Natural killer cell (primary cell): ENCODE results near the gene GOLGA6L7. TPM values are rescaled to one million over a fixed set of nuclear protein-coding genes. Genes with fewer than 3 reads are reported as not detected.
"Not testable (repeated sequence)": the region's sequence is repeated elsewhere in the genome, so short reads cannot be mapped to it uniquely, and the experiment has no call there.

Experiments
- ATAC-seq, 3 donors: fragments of 150-1000 bp in 2 of 3; fragments of 200-7000 bp in 1 of 3; cut with Tn5 transposase; 1 replicate in 1 of 3; 2 replicates in 2 of 3; pipeline ENCODE4 v1.10.0; 2021; ENCODE audit warnings: mild to moderate bottlenecking in 2 of 3, moderate library complexity in 2 of 3
- DNase-seq, 2 donors: peaks; one replicate each; pipeline versions ENCODE4 v3.0.0 to v3.0.0-alpha.2; 2013 to 2021; ENCODE audit warnings: mixed read lengths in 1 of 2
- H3K27ac ChIP-seq: one replicate; pipeline ENCODE4 v1.5.1; 2013; ENCODE audit warnings: mild to moderate bottlenecking, low read length
- H3K27me3 ChIP-seq: one replicate; pipeline ENCODE4 v1.6.1; 2013; ENCODE audit warnings: low read length; ENCODE audit not compliant: control insufficient read depth, insufficient read depth
- H3K36me3 ChIP-seq: one replicate; pipeline ENCODE4 v1.6.1; 2013; ENCODE audit warnings: low read length; ENCODE audit not compliant: control insufficient read depth, insufficient read depth
- H3K4me1 ChIP-seq: one replicate; pipeline ENCODE4 v1.6.1; 2013; ENCODE audit warnings: low read length; ENCODE audit not compliant: control insufficient read depth, insufficient read depth
- H3K4me3 ChIP-seq: one replicate; pipeline ENCODE4 v1.5.1; 2013; ENCODE audit warnings: low read length
- H3K9me3 ChIP-seq: one replicate; pipeline ENCODE4 v1.6.1; 2013; ENCODE audit warnings: low read length; ENCODE audit not compliant: control insufficient read depth, insufficient read depth
- H3K27ac Mint-ChIP-seq, 2 donors: one replicate each; pipeline ENCODE4 v1.8.0; 2022; ENCODE audit warnings: mild to moderate bottlenecking in 2 of 2, mixed read lengths in 2 of 2, moderate library complexity in 1 of 2
- H3K27me3 Mint-ChIP-seq, 2 donors: one replicate each; pipeline ENCODE4 v1.8.0; 2022; ENCODE audit warnings: low read depth in 2 of 2, mixed read lengths in 2 of 2
- H3K36me3 Mint-ChIP-seq: one replicate; pipeline ENCODE4 v1.8.0; 2022; ENCODE audit warnings: mixed read lengths
- H3K4me1 Mint-ChIP-seq, 2 donors: one replicate each; pipeline ENCODE4 v1.8.0; 2022; ENCODE audit warnings: mixed read lengths in 2 of 2
- H3K4me3 Mint-ChIP-seq: one replicate; pipeline ENCODE4 v1.8.0; 2022; ENCODE audit warnings: mild to moderate bottlenecking, moderate library complexity, mixed read lengths
- H3K9me3 Mint-ChIP-seq, 2 donors: one replicate each; pipeline ENCODE4 v1.8.0; 2022; ENCODE audit warnings: mixed read lengths in 2 of 2
- CTCF ChIP-seq: fragments of 200-600 bp; IDR thresholded peaks from one replicate; pipeline ENCODE4 v1.8.0; 2022; ENCODE audit warnings: antibody characterized with exemption
- WGBS: methylation state at CpG from one replicate; pipeline ENCODE4 v1.1.7; 2013; ENCODE audit warnings: missing lambda C conversion rate; ENCODE audit not compliant: insufficient coverage; 5-methylcytosine and 5-hydroxymethylcytosine counted together
- intact Hi-C: fragments of 100-400 bp; cut with micrococcal nuclease; formaldehyde crosslinking; loops from one replicate; pipeline ENCODE4 v1.14.2; 2022
- total RNA-seq, 4 donors: library from RNA; stranded (reverse); fragments of 120-200 nt in 1 of 4; gene quantifications; one replicate each; pipeline versions ENCODE4 v1.2.3 to v1.2.4, GENCODE V29; 2013 to 2022

Gene GOLGA6L7, protein sequence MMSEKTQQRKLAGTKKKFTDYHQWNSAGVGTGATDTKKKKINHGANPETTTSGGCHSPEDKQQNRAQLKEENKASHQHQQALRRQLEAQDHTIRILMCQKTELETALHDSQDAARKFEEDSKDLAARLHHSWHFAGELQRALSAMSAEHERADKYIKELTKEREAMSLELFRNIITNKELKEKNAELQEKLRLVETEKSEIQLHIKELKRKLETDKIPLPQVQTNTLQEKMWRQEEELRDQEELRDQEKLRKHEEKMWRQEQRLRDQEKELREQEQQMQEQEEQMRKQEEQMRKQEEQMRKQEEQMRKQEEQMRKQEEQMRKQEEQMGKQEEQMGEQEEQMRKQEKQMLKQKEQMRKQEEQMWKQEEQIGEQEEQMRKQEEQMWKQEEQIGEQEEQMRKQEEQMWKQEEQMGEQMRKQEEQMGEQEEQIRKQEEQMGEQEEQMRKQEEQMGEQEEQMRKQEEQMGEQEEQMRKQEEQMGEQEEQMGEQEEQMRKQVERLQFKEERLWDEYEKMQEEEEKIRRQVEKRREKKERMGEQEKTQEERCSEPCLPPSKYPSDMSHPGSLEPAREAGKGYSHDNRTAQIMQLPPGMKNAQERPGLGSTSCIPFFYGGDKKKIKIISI
- not detected for total RNA-seq
- not detected for total RNA-seq (2013)

DNA sequence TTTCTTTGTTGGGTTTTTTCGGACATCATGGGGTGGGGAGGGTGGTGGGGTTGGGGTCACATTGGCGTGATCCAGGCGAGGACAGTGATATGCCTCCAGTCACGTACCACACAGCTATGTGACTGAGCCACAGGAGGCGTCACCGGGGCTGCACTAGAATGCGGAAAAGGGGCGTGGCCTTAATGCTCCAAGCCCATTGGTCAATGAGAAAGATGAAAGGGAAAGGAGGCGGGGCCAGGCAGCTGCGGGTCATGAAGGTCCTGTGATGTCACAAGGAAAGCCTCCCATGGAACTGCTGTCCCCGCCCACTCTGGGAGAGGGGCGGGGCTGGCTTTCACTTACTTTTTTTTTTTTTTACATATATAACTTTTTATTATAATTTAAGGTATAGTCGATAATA is at the start of gene GOLGA6L7:
Gene GOLGA6L7 (minus strand): TSS at position 124 of the 400 bp plus-strand sequence. CDS start 95 bp downstream, at position 29.
- DNase-seq: peak in 1 of 2 donors; percentile 12
- H3K4me1 Mint-ChIP-seq, ATAC-seq, H3K4me1 ChIP-seq, H3K27ac ChIP-seq, H3K4me3 Mint-ChIP-seq, H3K36me3 ChIP-seq, H3K9me3 ChIP-seq, H3K27me3 Mint-ChIP-seq, H3K27ac Mint-ChIP-seq, H3K9me3 Mint-ChIP-seq, H3K27me3 ChIP-seq, H3K4me3 ChIP-seq, intact Hi-C loops, H3K36me3 Mint-ChIP-seq: not testable (repeated sequence)
- WGBS: 98% methylated on average over 10 of the region's 13 CpGs

DNA sequence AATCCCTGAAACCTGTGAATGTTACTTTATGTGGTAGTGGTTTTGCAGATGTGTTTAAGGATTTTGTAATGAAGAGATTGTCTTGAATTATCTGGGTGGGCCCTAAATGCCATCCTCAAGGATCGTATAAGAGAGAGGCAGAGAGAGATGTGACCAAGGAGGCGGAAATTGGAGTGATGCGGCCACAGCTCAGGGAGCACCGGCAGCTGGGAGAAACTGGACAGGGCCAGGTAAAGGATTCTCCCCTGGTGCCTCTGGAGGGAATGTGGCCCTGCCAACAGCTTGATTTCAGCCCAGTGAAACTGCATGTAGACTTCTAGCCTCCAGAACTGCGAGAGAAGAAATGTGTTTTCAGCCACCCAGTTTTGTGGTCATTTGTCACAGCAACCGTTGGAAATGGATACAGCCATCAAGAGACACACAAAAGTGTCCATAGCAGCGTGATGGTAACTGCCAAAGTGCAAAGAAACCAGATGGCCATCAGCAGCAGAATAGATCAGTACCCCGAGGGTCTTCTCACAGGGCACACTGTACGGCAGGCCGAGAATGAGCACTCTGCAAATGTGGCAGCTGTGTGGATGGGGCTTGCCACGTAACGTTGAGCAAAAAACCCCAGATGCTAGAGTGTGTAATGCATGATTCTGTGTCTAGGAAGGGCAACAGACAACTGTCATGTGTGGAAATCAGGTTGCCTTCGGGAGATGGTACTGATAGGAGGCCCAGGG is 49.6 kb upstream of the GOLGA6L7 start:
- H3K4me1 Mint-ChIP-seq: peaks cover 37 to 62% of the 10 kb centered on the region in 2 donors

DNA sequence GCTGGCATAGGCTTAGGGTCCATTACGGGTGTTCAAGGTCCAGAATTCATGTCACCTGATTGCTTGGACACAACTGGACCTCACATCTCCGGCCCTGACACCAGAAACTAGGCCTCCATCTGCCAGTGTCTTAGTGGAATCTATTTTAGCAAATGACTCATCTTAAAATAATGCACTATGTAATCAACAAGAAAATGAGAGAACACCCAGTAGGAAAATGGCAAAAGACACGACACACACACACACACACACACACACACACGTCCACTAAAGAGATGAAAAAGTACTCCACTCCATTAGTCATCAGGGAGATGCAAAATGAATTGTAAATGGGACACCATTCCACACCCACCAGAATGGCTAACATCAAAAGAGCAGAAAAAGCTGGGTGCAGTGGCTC is 48.5 kb upstream of the GOLGA6L7 start:
- Mint-ChIP-seq H3K27ac (no peak overlapping the region), H3K36me3 (no peaks in the 10 kb centered on the region), H3K9me3 (no peaks in the 10 kb centered on the region), H3K4me3 (no peak overlapping the region), H3K27me3 (no peaks in the 10 kb centered on the region), H3K4me1 (peaks cover 33 to 59% of the 10 kb centered on the region in 2 donors)
- Histone ChIP-seq H3K27ac (no peak overlapping the region), H3K4me1 (no peaks in the 10 kb centered on the region), H3K9me3 (no peaks in the 10 kb centered on the region), H3K27me3 (no peaks in the 10 kb centered on the region), H3K36me3 (no peaks in the 10 kb centered on the region), H3K4me3 (no peak overlapping the region)
- TF ChIP-seq CTCF: no peak
- no peak for ATAC-seq
- DNase-seq: no peak
- intact Hi-C loops: no loop called here
- WGBS: 91% methylated on average over 3 of the region's 4 CpGs

More for the DNA sequence above, 49.6 kb upstream of the GOLGA6L7 start:
- Histone ChIP-seq H3K4me3 (no peak overlapping the region), H3K27me3 (no peaks in the 10 kb centered on the region), H3K9me3 (no peaks in the 10 kb centered on the region), H3K36me3 (no peaks in the 10 kb centered on the region), H3K27ac (no peak overlapping the region), H3K4me1 (no peaks in the 10 kb centered on the region)
- TF ChIP-seq CTCF: no peak
- DNase-seq (no peak), ATAC-seq (peak in 1 of 3 donors; percentile 5)
- H3K4me3 Mint-ChIP-seq: no peak overlapping the region
- no peaks in the 10 kb centered on the region for H3K36me3 Mint-ChIP-seq
- intact Hi-C loops: no loop called here
- no peak overlapping the region for H3K27ac Mint-ChIP-seq
- no peaks in the 10 kb centered on the region for H3K27me3 Mint-ChIP-seq
- 86% methylated on average over 13 of the region's 13 CpGs for WGBS
- H3K9me3 Mint-ChIP-seq: no peaks in the 10 kb centered on the region

DNA sequence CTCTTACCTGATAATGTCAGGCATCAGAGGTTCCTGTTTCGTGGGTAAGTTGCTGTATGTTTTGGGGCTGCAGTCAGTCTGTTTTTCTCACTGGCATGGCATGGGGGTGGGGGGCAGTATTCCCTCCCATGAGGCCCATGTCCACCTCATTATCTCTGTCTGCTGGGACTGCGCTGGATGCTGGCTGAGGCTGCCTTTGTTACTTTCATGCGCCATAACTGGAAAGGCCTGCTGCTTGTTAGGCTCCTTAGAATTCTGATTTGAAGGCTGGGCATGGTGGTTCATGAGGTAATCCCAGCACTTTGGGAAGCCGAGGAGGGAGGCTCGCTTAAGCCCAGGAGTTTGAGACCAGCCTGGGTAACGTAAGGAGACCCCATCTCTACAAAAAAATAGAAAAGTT is 47.1 kb upstream of the GOLGA6L7 start:
- Mint-ChIP-seq H3K9me3 (no peaks in the 10 kb centered on the region), H3K27ac (no peak overlapping the region), H3K36me3 (no peaks in the 10 kb centered on the region), H3K4me3 (no peak overlapping the region), H3K4me1 (peaks cover 42 to 62% of the 10 kb centered on the region in 2 donors), H3K27me3 (no peaks in the 10 kb centered on the region)
- peaks cover 7% of the 10 kb centered on the region for H3K4me1 ChIP-seq
- intact Hi-C loops: no loop called here
- H3K27ac ChIP-seq: no peak overlapping the region
- H3K4me3 ChIP-seq: no peak overlapping the region
- TF ChIP-seq CTCF: no peak
- no peak for DNase-seq
- ATAC-seq: no peak
- 79% methylated on average over 6 of the region's 6 CpGs for WGBS
- no peaks in the 10 kb centered on the region for H3K36me3 ChIP-seq
- no peaks in the 10 kb centered on the region for H3K27me3 ChIP-seq
- H3K9me3 ChIP-seq: no peaks in the 10 kb centered on the region
